PFSK-1 (cell line): ENCODE results near the gene KSR1.

Source experiments
- POLR2AphosphoS5 ChIP-seq: IDR thresholded peaks from 2 replicates; pipeline ENCODE4 v1.6.1; 2012; ENCODE audit warnings: low read depth, mild to moderate bottlenecking, control low read depth, low read length, moderate library complexity
- SIN3A ChIP-seq: IDR thresholded peaks from 2 replicates; pipeline ENCODE4 v1.6.1; 2012; ENCODE audit warnings: mild to moderate bottlenecking, low read length, moderate library complexity, borderline replicate concordance; ENCODE audit not compliant: insufficient read depth

GRCh38 chr17:27554152-27554551 lies 97.9 kb downstream of the KSR1 start:
- no peak for TF ChIP-seq SIN3A
- no peak for TF ChIP-seq POLR2AphosphoS5
